KG1 (cell line): ENCODE measurements around the gene PAX5.

ENCODE experiments used
- DNase-seq: peaks from one replicate; lab custom pipeline; 2025; lab: John Stamatoyannopoulos, UW

Gene PAX5

DNA sequence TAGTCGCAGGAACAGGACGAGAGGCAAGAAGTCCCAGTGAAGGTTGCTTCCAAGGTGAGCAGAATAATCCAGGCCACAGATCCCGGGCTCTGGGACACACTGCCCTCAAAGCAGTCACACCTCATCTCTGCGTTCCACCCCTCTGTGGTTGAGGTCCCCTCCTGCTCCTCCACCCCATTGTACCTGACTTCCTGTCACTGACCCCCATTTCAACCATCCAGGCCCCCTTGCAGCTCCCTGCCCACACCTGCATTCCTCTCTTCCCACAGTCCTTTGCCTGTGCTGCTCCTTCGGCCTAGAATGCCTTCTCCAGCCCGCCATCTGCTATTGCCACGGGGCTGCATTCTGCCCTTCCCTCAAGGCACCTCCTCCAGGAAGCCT is 73.5 kb downstream of the PAX5 start:
- DNase-seq, result no peak

DNA sequence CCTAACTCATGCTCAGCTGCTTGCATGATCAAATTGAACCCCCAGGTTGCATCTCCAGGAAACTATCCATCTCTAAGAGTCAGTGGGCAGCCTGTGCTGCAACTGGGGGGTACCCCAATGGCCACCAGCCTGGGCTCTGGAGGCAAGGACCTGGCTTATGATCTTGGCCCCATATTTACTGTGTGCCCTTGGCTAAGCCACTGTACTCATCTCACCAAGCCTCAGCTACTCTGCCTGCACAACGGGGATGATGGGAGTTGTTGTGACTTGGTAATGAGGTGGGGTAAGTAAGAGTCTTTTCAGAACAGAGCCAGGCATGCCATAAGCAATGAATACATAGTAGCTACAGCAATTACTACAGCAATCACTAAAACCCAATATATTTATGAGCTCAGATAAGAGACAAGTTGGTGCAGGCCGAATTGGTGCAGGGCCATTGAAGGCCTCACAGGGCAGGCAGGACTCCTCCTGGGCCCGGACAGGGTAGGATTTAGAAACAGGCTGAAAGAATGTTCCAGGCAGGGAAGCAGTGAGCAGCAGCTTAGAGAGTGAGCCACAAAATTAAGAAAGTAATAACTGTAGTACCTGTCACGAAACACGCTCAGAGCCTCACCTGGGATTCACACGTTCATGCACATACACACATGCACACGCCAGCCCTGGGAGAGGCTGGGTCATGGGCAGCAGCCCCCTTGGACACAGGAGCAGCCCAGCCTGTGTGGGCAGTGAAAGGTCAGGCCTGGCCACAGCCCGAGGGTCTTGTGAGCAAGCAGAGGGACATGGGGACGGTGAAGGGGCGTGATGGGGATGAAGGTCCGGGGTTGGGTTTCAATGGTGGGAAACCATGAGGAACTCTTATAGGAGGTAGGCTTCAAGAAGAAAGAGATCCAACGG is 74.1 kb downstream of the PAX5 start:
- no peak for DNase-seq

DNA sequence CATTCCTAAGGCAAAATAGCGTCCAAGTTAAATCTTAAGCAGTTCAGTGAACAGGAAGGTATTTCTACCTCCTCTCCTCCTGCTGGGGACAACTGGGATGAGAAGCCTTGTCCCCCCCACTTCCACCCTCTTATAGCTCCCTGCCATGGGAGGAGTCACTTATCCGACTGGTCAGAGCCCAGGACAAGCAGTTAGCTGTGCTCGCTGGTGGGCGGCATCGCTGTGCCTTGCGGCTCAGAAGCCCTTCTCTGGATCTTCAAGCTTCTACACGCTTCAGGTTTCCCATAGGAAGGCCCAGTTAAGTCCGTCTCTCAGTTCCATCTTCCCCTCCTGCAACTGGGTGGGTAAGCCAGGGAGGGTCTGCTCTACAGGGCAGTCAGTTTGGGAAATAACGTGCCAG is 77.2 kb downstream of the PAX5 start:
- DNase-seq, result no peak

DNA sequence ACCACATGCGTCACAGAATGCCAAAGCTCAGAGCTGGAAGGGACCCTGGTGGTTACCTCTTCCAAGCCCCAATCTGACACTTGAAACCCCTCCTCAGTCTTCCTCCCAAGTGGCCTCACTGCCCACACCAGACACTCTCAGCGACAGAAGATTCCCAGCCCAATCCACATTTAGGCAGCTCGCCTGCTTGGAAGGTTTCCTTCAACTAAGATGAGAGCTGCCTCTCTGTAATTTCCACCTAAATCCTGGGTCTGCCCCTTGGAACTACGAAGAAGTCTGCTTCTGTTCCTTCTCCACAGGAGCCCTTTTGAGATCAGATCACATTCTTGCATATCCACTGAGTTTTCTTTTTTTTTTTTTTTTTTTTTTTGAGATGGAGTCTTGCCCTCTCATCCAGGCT is 83.7 kb downstream of the PAX5 start:
- DNase-seq, result no peak

DNA sequence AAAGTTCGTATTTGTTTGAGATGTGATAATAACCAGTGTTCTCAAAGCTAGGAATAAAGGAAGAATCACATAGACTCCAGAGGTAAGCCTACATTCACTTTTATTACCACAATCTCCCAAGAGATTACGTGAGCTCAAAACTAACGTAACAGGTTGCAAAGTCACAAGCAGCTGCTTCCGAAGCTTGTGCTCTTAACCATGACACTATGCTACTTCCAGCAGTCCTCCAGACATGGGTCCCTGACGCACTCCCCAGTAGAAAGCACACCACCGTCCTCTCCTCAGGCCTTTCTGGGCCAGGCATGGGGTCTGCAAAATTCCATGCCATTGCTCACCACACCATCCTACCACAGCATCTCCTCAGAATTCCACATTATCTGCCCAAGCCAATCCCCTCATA is 84.6 kb downstream of the PAX5 start:
- DNase-seq, result no peak

DNA sequence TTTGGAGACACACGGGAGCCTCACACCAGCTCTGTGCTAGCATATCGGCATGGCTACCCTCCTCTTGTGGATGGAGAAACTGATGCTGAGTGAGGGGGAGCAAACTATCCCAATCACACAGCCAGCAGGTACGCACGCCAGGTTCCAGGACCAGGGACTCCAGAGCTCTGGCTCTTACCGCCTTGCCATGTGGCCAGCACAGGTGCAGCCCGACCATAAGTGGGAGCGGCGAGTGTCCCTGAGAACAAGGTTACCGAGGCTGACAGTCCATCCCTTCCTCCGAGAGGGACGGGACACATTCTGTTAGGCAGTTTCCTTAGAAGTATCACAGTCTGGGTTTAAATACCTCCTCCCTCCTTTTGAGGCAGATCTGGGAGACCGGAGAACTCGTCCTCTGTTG is 86.0 kb downstream of the PAX5 start:
- no peak for DNase-seq

DNA sequence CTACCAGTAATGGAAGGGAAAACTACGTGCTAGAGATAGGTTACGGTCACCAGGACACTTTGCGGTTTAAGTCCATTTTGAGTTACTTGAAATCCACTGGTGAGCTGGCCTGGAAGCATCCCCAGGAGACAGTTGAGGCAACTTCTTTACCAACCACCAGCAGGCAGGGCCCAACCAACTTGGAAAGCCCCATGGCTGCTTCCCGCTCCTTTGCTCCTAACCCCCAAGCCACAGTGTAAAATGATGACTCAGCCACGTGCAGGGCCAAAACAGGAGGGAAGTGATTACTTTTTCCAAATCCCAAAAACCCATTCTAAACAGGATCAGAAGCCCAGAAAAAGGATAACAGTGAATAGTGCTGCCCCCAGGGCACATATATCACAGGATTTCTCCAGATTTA is 87.4 kb downstream of the PAX5 start:
- DNase-seq, result no peak

DNA sequence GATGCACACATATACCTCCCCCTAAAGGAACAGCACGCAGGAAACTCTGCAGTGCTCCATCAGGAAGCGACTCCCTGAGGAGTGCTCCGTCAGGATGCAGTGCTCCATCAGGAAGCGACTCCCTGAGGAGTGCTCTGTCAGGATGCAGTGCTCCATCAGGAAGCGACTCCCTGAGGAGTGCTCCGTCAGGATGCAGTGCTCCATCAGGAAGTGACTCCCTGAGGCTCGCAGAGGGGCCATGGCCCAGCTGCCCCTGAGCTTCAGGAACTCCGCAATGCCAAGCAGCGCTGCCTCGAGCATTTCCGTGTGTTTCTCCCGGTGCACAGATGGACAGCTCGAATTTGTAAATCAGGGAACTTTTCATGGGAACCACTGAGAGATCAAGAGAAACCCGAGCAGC is 88.1 kb downstream of the PAX5 start:
- DNase-seq, result no peak

DNA sequence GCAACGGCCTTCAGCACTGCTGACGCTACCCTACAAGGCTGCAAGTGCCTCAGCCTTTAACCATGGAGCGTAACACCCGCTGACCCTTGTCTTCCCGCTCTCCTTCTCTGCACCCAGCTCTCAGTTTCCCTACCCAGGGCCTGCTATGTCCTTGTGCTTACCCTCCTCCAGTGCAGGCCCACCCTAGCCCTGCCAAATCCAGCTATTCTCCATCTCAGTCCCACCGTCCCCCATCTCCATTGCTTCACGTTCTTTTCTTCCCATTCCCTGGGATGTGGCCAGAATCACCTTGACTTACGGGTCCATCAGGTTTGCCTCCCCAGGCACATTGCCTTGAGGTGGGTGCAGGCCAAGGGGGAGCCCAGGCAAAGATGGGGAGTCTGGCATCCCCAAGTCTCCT is 91.2 kb downstream of the PAX5 start:
- DNase-seq, result no peak

DNA sequence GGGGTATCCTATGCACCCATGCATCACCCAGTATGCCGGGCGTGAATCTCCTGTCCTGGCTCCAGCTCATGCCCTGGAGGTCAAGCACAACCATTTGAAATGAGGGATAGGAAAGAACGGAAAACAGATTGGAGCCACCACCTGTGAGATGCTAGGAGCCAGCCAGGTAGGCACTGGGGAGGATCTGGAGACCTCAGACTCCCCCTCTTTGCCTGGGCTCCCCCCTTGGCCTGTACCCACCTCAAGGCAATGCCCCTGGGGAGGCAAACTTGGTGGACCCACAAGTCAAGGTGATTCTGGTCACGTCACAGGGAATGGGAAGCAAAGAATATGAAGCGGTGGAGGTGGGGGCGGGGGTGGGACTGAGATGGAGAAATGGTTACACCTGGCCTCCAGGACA is 92.6 kb downstream of the PAX5 start:
- no peak for DNase-seq

DNA sequence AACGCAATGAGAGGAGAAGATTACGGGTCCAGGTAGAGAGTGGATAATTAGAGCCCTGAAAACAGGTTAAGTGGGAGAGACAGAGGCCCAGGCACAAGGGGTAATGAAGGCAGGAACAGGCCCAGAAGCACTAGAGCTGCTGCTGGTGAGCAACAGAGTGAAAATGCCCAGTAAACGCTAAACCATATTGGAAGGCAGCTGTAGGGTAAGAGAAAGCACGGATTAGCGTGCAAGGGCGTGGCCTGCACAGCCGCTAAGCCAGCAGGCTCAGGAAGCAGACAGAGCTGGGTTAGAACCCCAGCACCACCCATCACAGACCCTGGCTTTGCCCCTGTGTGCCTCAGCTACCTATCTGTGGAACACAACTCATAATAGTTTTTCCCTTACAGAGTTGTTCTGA is 93.2 kb downstream of the PAX5 start:
- DNase-seq, result no peak

DNA sequence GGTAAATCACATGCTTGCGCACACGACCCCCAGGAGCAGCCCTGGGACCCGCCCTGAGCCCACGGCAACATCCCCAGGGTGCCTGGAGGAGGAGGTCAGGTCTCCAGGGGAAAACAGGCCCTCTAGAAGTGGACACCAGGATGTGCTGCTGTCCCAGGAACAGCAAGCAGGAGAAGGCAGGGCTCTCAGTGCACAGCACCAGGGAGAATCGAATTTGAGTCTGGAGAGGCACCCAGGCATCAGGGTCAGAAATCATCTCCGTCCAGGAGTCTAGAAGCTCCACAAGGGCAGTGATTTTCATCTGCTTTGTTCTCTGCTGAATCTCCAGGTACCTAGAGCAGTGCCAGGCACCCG is 93.6 kb downstream of the PAX5 start:
- DNase-seq, result no peak

DNA sequence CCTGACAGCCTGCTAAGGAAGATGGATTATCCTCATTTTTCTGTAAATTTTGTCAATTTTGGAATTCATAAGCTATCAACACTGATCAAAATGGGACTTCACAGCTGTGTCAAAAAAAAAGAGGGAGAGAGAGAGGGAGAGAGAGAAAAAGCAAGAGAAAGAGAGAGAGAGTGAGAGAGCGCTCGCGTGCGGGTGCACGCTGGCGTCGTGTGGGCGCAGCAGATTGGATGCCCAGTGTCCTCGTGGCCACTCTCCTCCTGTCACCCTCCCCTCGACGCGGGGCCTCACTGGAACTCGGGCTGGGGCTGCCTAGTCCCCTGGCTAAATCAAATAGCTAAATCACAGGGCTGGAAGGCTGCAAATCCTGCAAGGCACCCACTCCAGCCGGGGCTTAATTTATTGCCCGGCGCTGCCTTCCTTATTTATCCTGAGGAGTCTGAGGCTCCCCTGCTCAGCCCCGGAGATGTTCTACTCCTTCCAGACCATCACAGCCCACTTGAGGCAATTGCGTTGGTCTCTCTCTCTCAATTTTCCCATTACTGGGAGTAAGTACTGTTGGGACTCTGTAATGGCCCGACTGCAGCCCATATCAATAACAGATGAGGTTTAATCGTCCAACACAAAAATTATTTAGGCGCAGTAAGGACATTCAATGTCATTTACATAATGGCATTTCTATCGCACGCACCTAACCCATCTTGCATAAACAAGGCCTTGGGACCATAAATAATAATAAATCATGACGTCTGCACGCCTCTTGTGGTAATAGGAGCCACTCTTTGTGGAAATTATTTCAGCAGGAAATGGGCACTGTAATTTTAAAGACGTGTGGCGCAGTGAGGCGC is 94.2 kb downstream of the PAX5 start:
- DNase-seq, result no peak

DNA sequence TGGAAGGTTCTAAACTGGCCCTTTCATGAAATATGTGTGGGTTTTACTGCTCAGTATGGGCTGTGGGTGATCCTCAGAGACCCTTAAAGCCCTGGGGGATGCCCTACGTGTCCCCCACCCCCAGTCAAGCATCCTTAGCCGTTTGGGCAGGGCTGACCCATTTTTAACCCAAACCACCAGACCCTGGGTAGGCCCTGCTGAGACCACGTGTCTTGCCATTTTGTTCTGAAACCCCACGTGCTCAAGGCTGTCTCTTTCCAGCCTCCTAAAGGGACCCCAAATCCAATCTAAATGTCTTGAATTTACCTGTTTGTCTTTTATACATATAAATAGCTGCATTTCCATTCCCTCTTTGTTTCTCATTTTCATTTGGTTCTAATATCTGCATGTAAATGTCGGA is 94.9 kb downstream of the PAX5 start:
- DNase-seq, result no peak

DNA sequence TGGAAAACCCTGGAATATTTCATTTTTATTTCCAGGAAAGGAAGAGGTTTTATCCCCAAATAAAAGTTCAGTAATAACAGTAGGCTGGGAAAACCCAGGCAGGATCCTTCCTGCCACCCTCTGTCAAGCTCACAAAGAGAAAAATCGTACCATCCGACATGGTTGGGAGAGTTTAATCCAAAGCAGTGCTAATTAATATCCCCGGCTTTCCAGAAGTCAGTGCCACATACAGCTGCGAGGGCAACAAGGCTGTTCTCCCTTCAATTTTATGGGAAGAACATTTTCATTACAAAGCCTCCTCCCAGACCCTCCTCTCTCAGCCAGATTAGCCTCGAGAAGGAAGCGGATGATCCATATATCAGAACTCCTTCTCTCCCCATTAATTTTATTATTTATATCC is 95.5 kb downstream of the PAX5 start:
- no peak for DNase-seq

DNA sequence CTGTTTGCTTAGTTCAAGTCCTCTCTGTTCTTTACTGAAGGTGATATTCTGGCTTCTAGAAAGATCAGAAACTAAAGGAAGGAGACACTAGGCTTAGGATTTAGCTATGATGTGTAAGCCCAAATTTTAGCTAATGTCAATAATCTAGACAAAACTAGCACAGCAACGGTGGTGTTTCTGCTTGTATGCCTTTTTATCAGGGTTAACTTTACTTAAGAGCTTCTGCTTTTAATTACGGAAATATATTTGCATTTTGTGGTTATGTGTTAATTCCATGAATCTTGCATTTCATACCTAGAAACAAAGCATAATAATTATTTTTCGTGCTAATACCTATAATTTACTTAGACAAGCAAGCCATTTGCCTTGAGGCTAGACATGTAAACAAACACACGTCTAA is 96.1 kb downstream of the PAX5 start:
- DNase-seq, result no peak

DNA sequence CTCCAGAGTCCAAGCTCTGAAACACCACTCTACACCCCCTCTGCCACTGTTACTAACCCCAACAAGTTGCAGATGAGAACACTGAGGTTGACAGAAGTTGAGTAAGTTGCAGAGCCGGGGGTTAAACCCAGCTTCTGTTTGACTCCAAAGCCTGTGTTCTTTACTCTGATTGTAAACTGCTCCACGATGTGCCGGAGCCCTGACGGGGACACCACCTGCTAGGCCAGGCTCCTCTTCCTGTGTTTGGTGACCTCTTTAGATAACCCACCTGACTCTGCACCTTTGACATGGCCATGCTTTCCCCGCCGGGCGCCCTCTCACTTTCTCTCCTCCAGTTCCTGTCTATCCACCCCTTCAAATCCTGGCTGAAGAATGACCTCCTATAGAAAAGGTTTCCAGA is 96.7 kb downstream of the PAX5 start:
- DNase-seq, result no peak

DNA sequence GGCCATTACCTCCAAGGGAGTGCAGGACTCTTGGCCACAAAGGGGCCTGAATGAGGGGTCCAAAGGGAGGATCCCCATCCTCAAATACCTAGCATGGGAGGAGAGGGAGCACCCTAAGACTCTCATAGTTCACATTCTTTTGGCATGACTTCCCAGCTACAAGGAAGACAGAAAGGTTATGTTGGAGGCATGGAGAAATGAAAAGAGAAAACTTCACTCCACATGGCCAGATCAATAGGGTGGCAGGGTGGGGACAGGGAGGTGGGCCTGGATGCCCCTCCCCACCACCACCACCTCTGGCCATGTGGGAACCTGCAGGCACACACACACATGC is 97.6 kb downstream of the PAX5 start:
- no peak for DNase-seq

DNA sequence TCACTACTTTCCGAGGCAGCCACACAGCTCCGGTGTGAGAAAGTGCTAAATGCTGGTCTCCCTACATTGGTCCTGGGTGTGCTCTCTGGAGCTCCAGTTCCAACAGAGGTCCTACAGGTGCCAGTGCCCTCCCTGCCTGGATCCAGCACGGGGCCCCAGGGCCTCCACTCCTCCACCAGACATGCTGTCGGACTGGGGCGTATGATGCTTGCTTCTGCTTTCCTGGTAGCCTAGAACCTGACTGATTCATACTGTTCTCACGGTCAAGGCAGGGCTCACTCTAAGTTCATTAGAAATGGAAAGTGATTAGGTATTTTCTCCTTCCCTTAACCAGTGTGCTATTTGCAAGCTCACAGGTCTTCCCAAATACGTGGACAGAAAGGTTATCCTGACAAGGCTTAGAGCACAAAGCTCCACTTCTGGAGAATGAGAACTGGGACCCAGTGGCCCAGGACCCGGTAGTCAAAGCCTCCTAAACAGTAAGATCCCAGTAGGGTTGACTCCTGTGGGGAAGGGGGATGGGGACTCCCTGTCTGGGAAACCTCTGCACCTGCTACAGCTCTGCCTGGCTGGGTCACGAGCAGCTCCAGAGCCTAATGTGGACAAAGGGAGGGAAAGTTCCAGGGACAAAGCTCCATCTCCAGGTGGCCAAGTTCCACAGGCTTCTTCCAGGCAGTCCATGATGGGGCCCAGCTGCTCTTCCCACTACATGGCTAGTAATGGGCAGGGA is 98.1 kb downstream of the PAX5 start:
- DNase-seq, result no peak

DNA sequence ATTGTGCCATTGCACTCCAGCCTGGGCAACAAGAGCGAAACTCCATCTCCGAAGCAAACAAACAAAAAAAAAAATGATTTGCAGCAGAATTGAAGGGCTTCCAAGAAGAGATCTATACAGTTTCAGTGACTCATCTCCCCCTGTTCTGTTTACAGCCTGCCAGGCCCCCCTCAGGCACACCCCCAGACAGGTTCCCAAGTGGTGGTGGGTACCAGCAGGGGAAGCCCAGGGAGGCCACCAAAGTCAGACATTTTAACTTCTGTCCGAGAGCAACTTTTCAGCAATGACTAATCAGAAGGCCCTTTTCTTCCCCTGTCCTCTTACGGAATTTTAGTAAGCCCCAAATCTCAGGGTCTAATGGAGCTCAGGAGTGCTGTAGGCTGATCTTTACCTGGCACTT is 98.7 kb downstream of the PAX5 start:
- no peak for DNase-seq

DNA sequence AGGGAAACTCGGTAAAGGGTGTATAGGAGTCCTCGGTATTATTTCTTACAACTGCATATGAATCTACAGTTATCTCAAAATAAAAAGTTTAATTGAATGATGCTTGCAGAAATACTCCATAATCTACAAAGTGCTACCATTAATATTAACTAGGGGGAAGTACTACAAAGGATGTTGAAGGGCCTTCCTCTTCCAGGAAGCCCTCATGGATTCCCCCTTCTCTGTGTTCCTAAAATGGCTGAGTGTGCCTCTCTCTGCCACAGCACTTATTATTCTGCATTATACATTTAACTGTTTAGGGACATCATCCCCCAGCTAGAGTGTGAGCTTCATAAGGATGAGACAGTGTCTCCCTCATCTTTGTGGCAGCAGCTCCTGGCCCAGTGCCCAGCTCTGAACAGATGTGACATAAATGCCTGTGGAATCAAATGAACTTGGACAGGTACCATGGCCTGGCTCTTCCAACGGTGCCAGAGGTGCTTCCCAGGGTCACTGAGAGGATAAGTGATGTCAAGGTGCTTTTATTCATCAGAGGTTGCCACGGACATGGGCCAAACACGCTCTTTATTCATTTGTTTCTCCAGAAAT is 99.5 kb downstream of the PAX5 start:
- DNase-seq, result no peak

DNA sequence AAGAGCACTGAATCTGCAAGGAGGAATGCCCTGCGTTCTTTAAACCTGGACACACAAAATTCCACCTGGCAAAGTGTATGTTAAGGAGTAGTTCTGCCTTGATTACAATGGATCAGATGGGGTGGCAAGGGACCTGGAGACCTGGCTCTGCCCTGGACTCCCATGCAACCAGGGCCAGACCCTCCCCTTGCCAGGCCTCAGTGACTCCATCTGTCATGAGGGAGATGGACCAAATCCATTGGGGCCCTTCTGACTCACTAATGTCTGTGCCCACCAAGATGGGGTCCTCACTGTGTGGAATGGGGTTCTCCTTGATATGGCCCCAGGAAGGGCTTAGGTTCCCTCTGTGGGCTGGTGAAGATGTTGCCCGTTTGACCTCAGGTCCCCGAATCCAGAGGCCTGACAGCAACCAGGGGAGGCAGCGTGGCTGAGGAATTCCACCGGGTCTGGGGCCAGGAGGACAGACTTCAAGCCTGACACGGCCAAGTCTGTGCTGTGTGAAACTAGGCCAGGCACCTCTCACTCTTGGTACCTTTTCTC is 100.3 kb downstream of the PAX5 start:
- no peak for DNase-seq
